ENCODE measurements around the gene TASOR2. TPM values are rescaled to one million over a fixed set of nuclear protein-coding genes. Genes with fewer than 3 reads are reported as not detected.

Gene TASOR2, protein sequence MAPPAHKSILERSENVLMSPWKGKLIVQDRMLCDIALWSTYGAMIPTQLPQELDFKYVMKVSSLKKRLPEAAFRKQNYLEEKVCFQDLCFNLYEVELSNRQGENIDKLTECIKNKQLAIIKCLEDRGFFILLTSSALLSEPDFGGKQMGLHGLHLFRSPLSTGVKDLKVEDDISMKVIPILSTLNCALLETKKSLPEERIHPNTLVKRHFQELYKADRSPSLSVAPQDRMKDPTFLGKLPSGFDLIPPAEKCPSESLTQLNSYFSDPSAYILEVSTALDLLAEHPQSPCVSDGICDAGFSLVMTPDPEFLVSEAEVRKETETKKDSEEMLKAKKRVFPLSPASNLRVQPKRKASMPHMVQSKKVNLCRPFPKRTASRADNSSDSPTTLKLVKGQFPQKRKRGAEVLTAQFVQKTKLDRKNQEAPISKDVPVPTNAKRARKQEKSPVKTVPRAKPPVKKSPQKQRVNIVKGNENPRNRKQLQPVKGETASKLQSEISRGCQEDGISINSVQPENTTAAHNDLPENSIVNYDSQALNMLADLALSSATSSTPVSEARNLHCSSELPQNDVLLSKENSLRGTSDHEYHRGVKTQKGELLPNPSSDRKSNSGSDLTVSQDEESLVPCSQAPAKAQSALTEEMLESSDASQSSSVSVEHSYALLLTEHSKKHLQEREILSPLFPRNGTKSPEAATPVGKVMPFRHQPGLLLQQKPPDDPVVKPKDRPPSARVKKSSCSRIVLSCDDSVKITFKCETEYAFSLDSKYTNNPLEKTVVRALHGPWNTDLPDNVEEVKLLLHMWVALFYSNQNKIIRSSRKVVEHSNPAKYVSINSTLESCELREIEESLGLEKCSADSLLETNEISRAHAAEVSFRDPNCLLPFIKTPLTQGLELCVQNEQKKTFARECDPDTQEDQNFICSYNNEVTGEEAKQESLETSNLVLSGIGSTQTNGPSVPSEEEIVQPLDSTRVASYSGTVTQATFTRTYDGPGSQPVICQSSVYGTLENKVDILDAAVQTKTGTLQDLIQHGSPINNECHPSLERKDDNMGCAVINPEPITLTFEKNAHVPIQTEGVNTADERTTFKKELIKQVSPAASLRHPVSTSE (N-terminal part only)
- 31.0 TPM for polyA plus RNA-seq
- long read RNA-seq, donor 1, partial matches to known transcripts: 20 of 20 reads
- long read RNA-seq, donor 1, other reads (novel, unspliced or antisense): 0 of 20 reads
- long read RNA-seq, donor 2, partial matches to known transcripts: 8 of 15 reads
- long read RNA-seq, donor 2, other reads (novel, unspliced or antisense): 5 of 15 reads
- long read RNA-seq, donor 3: 0 reads
- long read RNA-seq, donor 4: 0 reads
- long read RNA-seq, donor 5, partial matches to known transcripts: 70 of 71 reads
- long read RNA-seq, donor 5, other reads (novel, unspliced or antisense): 0 of 71 reads
- long read RNA-seq, donor 6, partial matches to known transcripts: 693 of 820 reads
- long read RNA-seq, donor 6, other reads (novel, unspliced or antisense): 126 of 820 reads
- long read RNA-seq, donor 7: 0 reads
- long read RNA-seq, donor 8, partial matches to known transcripts: 888 of 1,025 reads
- long read RNA-seq, donor 8, other reads (novel, unspliced or antisense): 134 of 1,025 reads
- long read RNA-seq, donor 9, partial matches to known transcripts: 226 of 232 reads
- long read RNA-seq, donor 9, other reads (novel, unspliced or antisense): 6 of 232 reads
- long read RNA-seq, donor 10, partial matches to known transcripts: 548 of 727 reads
- long read RNA-seq, donor 10, other reads (novel, unspliced or antisense): 178 of 727 reads
- long read RNA-seq, donor 11, partial matches to known transcripts: 448 of 449 reads
- long read RNA-seq, donor 11, other reads (novel, unspliced or antisense): 0 of 449 reads

- H3K27ac ChIP-seq (ENCODE audit: low read length): peak within 1 kb of the TSS; percentile 69
These were observed at the start of gene TASOR2 for GRCh38 chr10:5684318-5684970. Gene TASOR2, plus strand, starts transcription at chr10:5684838. Its CDS starts 35,805 bp downstream, at chr10:5720643.

DNA sequence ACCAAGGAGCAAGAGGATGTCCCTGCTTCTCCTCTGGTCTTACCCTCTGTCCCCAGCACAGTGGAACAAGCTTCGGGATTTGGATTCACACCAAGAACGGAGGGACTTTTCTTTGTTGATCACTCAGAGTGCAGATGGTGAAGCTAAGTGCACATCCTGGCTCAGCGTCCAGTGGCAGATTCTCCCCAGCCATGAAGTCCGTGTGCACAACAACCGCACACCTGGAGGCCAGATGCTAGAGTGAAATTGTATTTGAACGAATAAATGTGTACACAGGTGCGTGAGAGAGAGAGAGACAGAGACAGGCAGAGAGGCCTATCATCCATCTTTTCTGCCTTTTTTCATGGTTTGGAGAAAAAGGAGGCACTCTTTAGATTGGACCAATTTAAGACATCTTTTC, 49.7 kb upstream of the TASOR2 start:
- DNase-seq: no peak
- H3K36me3 ChIP-seq (ENCODE audit: control insufficient read depth, insufficient read depth, low read length): peaks cover 17% of the 10 kb centered on the region
- H3K9me3 ChIP-seq (ENCODE audit: control insufficient read depth, low read depth, low read length): no peaks in the 10 kb centered on the region
- WGBS (ENCODE audit: insufficient coverage, low lambda C conversion rate): no CpG with 5 or more reads among the region's 7 CpGs
- no peak overlapping the region for H3K27ac ChIP-seq (ENCODE audit: low read length)
- no peak overlapping the region for H3K4me3 ChIP-seq (ENCODE audit: low read length)
- H3K4me1 ChIP-seq (ENCODE audit: control insufficient read depth, insufficient read depth, low read length): peaks cover 16% of the 10 kb centered on the region
- H3K27me3 ChIP-seq (ENCODE audit: control insufficient read depth, insufficient read depth, low read length): no peaks in the 10 kb centered on the region

More at GRCh38 chr10:5684318-5684970, at the start of gene TASOR2:
- H3K4me1 ChIP-seq (ENCODE audit: control insufficient read depth, insufficient read depth, low read length): no peaks in the 10 kb centered on the region
- no CpG with 5 or more reads among the region's 54 CpGs for WGBS (ENCODE audit: insufficient coverage, low lambda C conversion rate)
- DNase-seq: peak; percentile 99
- no peaks in the 10 kb centered on the region for H3K9me3 ChIP-seq (ENCODE audit: control insufficient read depth, low read depth, low read length)
- H3K27me3 ChIP-seq (ENCODE audit: control insufficient read depth, insufficient read depth, low read length): no peaks in the 10 kb centered on the region
- H3K4me3 ChIP-seq (ENCODE audit: low read length): peak within 1 kb of the TSS; percentile 81
- no peaks in the 10 kb centered on the region for H3K36me3 ChIP-seq (ENCODE audit: control insufficient read depth, insufficient read depth, low read length)

- no CpG with 5 or more reads among the region's 10 CpGs for WGBS (ENCODE audit: insufficient coverage, low lambda C conversion rate)
- Histone ChIP-seq H3K9me3 (ENCODE audit: control insufficient read depth, low read depth, low read length) (no peaks in the 10 kb centered on the region), H3K36me3 (ENCODE audit: control insufficient read depth, insufficient read depth, low read length) (peaks cover 39% of the 10 kb centered on the region), H3K4me1 (ENCODE audit: control insufficient read depth, insufficient read depth, low read length) (no peaks in the 10 kb centered on the region), H3K27ac (ENCODE audit: low read length) (no peak overlapping the region), H3K27me3 (ENCODE audit: control insufficient read depth, insufficient read depth, low read length) (no peaks in the 10 kb centered on the region), H3K4me3 (ENCODE audit: low read length) (no peak overlapping the region)
- no peak for DNase-seq
These were observed 46.1 kb upstream of the TASOR2 start for GRCh38 chr10:5638494-5638893.

- no CpG with 5 or more reads among the region's 17 CpGs for WGBS (ENCODE audit: insufficient coverage, low lambda C conversion rate)
- Histone ChIP-seq H3K27ac (ENCODE audit: low read length) (no peak overlapping the region), H3K27me3 (ENCODE audit: control insufficient read depth, insufficient read depth, low read length) (no peaks in the 10 kb centered on the region), H3K4me1 (ENCODE audit: control insufficient read depth, insufficient read depth, low read length) (no peaks in the 10 kb centered on the region), H3K9me3 (ENCODE audit: control insufficient read depth, low read depth, low read length) (no peaks in the 10 kb centered on the region), H3K36me3 (ENCODE audit: control insufficient read depth, insufficient read depth, low read length) (peaks cover 43% of the 10 kb centered on the region), H3K4me3 (ENCODE audit: low read length) (no peak overlapping the region)
- DNase-seq: no peak
These were observed 45.6 kb upstream of the TASOR2 start for GRCh38 chr10:5639066-5639465.

- Histone ChIP-seq H3K4me1 (ENCODE audit: control insufficient read depth, insufficient read depth, low read length) (peaks cover 5% of the 10 kb centered on the region), H3K27ac (ENCODE audit: low read length) (no peak overlapping the region), H3K36me3 (ENCODE audit: control insufficient read depth, insufficient read depth, low read length) (peaks cover 47% of the 10 kb centered on the region), H3K9me3 (ENCODE audit: control insufficient read depth, low read depth, low read length) (no peaks in the 10 kb centered on the region), H3K4me3 (ENCODE audit: low read length) (no peak overlapping the region), H3K27me3 (ENCODE audit: control insufficient read depth, insufficient read depth, low read length) (no peaks in the 10 kb centered on the region)
- no CpG with 5 or more reads among the region's 12 CpGs for WGBS (ENCODE audit: insufficient coverage, low lambda C conversion rate)
- DNase-seq: no peak
These were observed 44.6 kb upstream of the TASOR2 start for GRCh38 chr10:5640036-5640435.

DNA sequence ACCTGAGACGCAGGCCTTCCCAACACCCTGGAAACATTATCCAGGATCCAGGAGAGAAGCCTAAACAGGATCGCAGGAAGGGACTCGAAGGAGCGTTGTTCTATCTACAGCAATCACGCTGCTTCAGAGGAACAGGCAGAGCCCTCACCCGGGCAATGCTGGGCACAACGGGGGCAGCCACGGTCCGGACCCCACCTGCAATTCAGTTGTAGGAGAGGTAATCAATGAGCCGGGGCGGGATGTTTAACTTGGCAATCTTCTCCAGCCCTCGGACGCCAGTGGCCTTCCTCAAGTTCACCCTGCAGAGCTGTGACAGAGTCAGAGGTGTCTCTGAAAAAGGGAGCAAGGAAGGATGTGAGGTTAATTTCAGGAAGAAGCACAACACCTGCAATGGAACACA, 44.1 kb upstream of the TASOR2 start:
- no peak overlapping the region for H3K4me3 ChIP-seq (ENCODE audit: low read length)
- no peak for DNase-seq
- peaks cover 8% of the 10 kb centered on the region for H3K4me1 ChIP-seq (ENCODE audit: control insufficient read depth, insufficient read depth, low read length)
- no peak overlapping the region for H3K27ac ChIP-seq (ENCODE audit: low read length)
- peaks cover 47% of the 10 kb centered on the region for H3K36me3 ChIP-seq (ENCODE audit: control insufficient read depth, insufficient read depth, low read length)
- H3K27me3 ChIP-seq (ENCODE audit: control insufficient read depth, insufficient read depth, low read length): no peaks in the 10 kb centered on the region
- WGBS (ENCODE audit: insufficient coverage, low lambda C conversion rate): no CpG with 5 or more reads among the region's 13 CpGs
- H3K9me3 ChIP-seq (ENCODE audit: control insufficient read depth, low read depth, low read length): no peaks in the 10 kb centered on the region

DNA sequence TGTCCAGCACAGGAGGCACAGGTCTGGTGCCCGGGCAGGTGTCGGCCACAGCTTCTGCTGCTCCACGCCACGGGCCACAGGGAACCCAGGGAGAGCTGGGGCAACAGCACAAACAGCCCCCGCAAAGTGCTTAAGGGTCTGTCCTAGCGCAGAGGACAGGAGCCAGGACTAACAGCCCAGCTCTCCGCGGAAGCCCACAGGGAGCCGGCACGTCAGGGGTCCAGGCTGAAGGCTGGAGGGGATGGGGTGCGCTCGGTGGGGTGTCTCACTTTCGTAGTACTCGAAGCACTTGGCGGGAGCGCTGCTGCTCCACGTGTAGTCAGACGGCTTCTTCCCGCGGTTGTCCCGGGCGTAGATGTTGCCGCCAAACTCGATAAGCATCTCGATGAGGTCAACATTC, 43.1 kb upstream of the TASOR2 start:
- H3K4me3 ChIP-seq (ENCODE audit: low read length): no peak overlapping the region
- DNase-seq: no peak
- H3K4me1 ChIP-seq (ENCODE audit: control insufficient read depth, insufficient read depth, low read length): peaks cover 18% of the 10 kb centered on the region
- no peaks in the 10 kb centered on the region for H3K27me3 ChIP-seq (ENCODE audit: control insufficient read depth, insufficient read depth, low read length)
- no peaks in the 10 kb centered on the region for H3K9me3 ChIP-seq (ENCODE audit: control insufficient read depth, low read depth, low read length)
- no CpG with 5 or more reads among the region's 25 CpGs for WGBS (ENCODE audit: insufficient coverage, low lambda C conversion rate)
- H3K27ac ChIP-seq (ENCODE audit: low read length): no peak overlapping the region
- peaks cover 54% of the 10 kb centered on the region for H3K36me3 ChIP-seq (ENCODE audit: control insufficient read depth, insufficient read depth, low read length)

DNA sequence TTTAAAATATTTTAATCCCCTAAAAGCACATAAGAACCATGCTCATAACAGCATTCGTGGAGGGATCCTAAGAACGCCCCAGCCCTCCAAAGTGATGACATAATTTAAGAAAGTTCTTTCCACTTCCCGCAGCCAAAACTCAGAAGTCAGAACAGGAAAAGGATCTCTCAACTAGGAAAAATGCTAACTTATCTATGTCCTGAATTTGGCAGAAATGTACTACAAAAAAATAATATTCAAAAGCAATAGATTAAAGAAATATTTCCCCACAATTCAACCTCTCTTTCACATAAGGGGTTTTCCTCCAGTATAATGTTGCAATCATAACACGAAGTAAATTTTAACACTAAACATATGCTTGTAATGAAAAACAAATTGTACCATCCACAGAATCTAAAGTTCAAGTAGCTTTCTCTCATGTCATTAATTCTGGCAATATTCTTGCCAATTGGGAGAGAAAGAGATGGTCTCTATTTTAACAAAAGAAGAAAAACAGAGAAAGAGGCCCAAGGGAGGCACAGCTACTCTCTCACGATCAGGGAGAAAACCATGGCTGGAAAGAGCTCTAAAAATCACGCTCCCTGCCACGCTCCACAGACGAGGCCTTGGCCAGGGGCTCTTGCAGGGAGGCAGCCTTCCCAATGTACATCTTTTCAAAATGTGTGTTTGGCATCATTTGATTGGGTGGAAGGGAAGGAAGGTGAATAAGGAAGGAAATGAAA, 41.1 kb upstream of the TASOR2 start:
- H3K4me1 ChIP-seq (ENCODE audit: control insufficient read depth, insufficient read depth, low read length): peaks cover 18% of the 10 kb centered on the region
- no peaks in the 10 kb centered on the region for H3K9me3 ChIP-seq (ENCODE audit: control insufficient read depth, low read depth, low read length)
- H3K4me3 ChIP-seq (ENCODE audit: low read length): no peak overlapping the region
- H3K36me3 ChIP-seq (ENCODE audit: control insufficient read depth, insufficient read depth, low read length): peaks cover 57% of the 10 kb centered on the region
- no peaks in the 10 kb centered on the region for H3K27me3 ChIP-seq (ENCODE audit: control insufficient read depth, insufficient read depth, low read length)
- no CpG with 5 or more reads among the region's 8 CpGs for WGBS (ENCODE audit: insufficient coverage, low lambda C conversion rate)
- DNase-seq: peak in 1 of 2 donors; percentile 26
- peak overlapping the region; percentile 16 for H3K27ac ChIP-seq (ENCODE audit: low read length)
